HG03457 (cell line): ENCODE data around the gene PYROXD2.
A peak's percentile ranks its signal among the peaks of the same experiment; 100 is the strongest.
"Not testable (repeated sequence)": the region's sequence is repeated elsewhere in the genome, so short reads cannot be mapped to it uniquely, and the experiment has no call there.

ENCODE experiments used
- ATAC-seq: cut with Tn5 transposase; IDR thresholded peaks from one replicate; pipeline ENCODE4 v1.9.1; 2021; ENCODE audit warnings: moderate number of reproducible peaks; ENCODE audit not compliant: unreplicated experiment

Gene PYROXD2

GRCh38 chr10:98370831-98371820 is 43.9 kb downstream of the PYROXD2 start:
- ATAC-seq: no peak

- no peak for ATAC-seq
Measured at GRCh38 chr10:98369801-98370200, 45.2 kb downstream of the PYROXD2 start.

DNA sequence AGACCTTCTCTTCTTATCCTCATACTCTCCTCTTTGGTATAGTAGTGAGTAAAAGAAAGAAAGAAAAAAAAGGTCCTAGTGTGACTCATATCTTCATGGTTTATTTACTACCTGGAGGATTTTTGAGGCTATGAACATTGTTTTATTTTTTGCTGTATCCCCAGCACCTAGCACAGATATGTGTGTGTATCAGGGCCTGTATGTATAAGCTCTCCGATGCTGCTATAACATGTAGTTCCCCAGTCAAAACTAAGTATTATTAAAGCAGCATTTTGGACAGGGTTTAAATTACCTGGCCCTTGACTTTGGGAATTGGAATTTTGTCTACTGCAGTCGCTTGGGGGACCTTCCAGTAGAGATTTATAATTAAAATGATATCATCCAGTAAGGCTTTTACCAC is 46.3 kb downstream of the PYROXD2 start:
- no peak for ATAC-seq

GRCh38 chr10:98367604-98368451 is 47.2 kb downstream of the PYROXD2 start:
- ATAC-seq: no peak

DNA sequence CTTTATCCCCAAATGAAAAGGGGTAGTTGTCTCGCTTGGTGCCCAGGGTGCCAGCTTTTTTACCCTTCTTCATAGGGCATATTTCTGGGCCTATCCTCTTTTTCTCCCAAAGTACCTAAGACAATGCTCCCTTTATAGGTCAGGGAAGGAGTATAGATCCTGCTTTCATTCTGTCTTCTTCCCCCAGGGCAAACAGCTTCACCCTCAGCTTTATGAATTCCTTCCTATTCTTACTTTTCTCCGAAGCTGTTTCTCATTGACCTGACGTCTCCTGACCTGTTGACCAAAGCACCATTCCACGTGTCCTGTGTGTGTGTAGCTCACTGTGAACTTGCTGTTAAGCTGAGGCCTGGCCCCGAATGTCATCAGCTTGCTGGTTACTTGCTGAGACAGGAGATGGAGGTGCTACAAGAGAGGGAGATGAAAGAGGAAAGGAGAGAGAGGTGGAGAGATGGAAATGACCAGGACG is 48.9 kb downstream of the PYROXD2 start:
- ATAC-seq: no peak

DNA sequence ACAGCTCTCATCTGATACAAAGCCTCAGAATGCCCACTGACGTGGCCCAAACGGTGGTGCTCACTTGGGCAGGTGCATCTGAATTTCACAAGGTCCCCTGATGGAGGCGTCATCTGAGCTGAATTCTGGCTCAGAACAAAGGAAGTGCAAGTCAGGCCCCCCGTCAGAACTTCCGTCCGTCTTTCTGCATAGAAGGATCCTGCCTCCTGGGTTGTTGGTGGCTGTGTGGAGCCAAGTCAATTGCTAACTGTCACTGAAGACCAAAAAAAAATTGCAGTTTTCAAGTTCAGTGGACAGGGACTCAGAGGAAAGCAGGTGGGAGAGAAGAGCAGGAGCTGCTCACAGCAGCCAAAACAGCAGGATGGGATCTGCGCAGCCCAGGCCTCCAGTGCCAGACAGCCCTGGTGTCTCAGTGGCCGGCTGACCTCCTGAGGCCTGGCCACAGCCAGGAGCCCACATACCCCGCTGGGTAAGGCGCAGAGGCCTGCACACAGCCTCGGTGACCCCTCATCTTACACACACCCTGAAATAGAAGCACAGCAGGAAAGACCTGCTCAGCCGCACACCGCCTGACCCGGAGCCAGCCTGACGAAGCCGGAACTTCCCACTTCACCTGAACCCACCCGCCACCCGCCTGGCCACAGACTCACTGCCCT is 49.4 kb downstream of the PYROXD2 start:
- no peak for ATAC-seq

GRCh38 chr10:98364432-98365102 is 50.4 kb downstream of the PYROXD2 start:
- no peak for ATAC-seq

DNA sequence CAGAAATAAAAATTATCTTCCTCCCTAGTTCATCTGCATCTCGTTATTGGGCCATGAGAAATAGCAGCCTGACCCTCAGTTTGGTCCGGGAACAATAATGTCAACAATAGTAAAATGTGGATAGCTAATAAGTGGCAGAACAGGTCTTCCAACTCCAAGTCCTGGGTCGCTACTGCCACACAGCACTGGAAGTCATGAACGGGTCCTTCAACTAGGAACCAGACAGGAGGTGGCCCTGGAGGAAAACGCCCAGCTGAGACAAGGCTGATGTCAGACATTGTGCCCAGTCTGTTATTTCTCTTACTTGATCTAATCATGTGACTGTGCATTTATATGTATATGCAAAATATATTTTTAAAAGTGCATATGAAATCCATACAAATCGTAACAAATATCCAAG is 51.8 kb downstream of the PYROXD2 start:
- ATAC-seq: no peak

DNA sequence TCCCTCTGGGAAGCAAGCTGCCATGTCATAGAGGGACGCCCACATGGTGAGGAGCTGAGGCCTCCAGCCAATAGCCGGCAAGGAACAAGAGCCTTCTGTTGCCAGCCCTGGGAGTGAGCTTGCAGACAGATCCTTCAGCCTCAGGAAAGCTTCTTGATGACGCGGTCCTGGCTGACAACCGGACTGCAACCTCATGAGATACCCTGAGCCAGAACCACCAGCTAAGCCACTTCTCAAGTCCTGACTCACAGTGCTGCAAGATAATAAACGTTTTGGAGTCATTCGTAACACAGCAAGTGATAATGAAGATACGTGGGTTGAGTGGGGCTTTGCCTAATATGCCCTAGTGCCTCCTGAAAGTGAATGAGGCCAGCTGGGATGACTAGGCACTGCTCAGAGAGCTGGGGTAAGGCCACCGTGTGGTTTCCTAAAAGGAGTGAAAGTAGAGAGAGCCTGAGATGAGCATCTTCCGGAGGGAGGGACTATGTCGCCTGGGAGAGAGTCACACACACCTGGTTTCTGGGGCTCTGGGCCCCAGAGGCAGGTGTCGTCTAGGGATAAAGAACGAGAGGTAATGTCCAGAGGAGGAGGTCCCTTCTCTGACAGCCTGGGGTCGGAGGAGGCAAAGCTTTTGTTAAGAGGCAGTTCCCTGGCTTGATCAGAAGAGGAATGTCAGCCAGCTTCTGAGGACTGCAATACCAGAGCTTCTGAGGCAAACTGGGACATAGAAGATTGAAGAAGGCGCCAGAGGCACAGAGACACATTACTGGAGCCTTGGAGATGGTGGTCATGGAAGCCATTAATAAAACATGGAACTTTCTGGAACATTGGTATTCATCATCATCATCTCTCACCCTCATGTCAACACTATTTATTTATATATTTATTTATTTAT is 53.6 kb downstream of the PYROXD2 start:
- peak; percentile 88 for ATAC-seq

DNA sequence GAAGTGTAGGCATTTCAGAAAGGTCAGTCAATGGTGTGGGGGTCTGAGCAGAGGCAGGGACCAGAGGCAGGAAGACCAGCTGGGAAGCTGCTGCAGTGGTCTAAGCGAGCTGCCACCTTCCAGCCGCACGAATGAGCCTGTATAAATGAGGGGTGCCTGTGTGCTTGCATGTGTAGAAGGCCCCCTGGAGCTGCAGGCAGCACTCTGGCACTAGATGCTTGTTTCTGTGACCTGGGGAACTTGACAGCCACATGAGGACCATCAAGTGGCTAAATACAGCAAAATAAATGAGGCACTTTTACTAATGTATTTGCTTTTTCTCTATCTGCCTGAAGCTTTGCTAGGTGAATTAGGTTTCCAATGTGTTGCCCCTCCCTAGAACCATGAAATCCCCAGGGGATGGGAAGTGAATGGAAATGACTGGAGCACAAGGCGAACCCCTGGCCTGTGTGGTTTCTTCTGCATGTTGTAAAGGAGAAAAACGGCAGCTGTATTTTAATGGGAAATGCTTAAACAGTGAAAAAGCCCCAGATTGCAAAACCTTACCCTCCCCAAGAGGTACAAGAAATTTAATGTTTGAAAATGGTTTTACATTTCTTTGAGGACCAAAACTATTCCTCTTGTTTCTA is 57.7 kb downstream of the PYROXD2 start:
- ATAC-seq: no peak

DNA sequence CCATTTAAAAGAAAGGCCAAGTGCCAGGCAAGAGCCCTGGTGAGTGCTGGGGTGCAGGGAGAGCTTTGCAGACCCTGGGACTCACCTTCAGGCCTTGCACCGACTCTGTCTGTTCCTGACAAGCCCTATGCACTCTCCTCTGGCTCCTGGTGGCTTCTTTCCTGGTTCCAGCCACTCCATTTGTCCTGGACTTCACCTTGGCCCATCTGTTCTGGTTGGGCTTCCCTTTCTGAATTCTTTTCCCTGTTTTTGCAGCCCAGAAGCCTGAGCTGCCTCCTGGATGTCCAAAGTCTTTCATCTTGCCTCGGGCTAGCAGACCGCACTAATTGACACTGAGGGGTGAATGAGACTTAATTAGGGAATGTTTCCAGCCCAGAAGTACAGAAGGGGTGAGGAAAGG is 60.5 kb downstream of the PYROXD2 start:
- no peak for ATAC-seq

DNA sequence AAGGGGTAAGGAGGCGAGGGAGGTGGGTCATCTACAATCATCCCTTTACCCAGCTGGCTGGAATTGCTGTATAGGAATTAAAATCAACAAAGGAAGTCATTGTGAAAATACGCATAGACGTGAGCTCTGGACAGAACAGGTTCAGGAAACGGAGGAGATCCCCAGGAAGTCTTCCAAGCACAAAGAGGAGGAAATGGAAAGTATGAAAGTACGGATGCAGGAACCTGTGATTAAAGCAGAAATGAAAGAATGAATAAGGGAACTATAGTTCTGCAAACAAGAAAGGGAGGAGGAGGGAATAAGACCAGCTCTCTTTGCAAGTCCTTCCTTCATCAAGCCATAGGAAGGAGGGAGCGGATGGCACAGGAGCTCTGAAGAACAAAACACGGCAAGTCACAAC is 61.8 kb downstream of the PYROXD2 start:
- ATAC-seq: no peak

GRCh38 chr10:98351831-98352402 is 63.1 kb downstream of the PYROXD2 start:
- no peak for ATAC-seq

DNA sequence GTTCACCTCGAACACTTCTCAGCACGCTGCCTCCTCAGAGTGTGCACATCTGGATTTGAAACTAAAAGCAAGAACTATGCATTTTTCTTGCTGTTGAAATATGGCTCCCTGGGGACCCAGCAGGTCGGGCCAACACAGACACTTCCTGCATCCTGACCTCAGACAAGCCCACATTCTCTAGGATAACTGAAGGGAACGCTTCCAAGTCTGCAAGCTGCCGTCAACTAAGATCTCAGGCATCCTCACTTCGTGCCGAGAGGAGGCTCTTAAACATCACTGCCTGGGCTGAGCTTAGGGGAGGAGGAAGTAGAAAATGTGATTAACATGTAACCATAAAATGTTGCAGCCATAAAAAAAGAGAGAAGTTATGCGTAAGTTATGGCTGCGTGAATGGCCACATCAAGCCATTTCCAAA is 65.5 kb downstream of the PYROXD2 start:
- ATAC-seq: no peak

DNA sequence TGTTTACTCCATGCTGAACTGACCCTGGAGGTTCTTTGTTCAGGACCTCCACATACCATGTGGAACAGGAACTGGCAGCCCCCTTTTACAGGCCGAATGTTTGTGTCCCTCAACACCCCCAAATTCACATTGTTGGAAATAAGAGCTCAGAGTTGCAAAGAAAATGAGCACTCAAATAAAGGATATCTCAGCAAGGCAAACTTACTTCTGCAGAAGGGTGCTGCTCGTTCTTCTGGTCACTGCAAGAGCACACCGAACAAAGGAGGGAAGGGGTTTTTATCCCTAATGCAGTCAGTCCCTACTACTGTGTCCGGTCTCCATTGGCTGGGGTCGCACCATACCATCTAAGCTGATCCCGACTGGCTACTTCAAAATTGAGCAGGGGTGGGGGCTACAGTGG is 68.1 kb downstream of the PYROXD2 start:
- ATAC-seq: no peak

DNA sequence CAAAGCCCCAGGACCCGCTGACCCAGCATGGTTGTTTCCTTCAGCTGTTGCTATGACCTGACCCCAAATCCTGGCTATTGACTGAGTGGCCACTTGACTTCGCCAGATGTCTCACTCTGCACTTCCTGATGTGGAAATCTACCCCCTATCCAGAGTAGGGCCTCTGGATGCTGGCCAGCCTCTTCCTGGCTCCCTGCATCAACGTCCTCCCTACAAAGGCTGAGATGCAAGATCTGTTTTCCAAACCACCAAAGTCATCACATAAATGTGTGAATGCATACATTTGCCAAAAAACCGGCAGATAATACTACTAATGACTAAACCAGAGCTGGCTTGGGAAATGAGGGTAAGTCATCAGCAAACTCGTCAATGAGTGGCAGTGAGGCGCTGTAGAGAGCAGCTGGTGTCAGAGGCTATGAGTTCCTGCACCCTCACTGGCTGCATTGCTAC is 70.4 kb downstream of the PYROXD2 start:
- ATAC-seq: no peak

GRCh38 chr10:98341701-98342100 is 73.3 kb downstream of the PYROXD2 start:
- ATAC-seq: not testable (repeated sequence)

DNA sequence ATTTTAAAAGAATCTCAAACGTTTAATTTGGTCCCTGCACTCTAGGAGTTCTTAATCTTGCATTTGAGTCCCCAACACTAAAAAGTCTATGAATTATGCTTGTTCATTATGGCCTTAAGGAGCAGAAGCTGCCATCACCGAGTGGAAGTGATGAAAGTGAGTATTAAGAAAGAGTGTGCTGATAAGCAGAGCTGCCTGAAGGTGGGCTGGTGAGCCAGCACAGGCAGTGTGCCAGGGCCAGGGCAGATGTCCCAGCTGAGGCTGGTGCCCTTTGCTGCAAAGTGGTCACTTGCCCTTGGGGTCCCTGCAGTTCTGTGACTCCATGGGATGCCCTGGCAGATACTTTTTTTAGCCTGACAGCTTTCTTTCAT is 74.1 kb downstream of the PYROXD2 start:
- no peak for ATAC-seq
